Measurements from ENCODE around the gene SEPTIN12. TPM values are rescaled to one million over a fixed set of nuclear protein-coding genes. Genes with fewer than 3 reads are reported as not detected.

SEPTIN12 gene
- total RNA-seq, 6 donors from 2014 or later, result not detected

DNA sequence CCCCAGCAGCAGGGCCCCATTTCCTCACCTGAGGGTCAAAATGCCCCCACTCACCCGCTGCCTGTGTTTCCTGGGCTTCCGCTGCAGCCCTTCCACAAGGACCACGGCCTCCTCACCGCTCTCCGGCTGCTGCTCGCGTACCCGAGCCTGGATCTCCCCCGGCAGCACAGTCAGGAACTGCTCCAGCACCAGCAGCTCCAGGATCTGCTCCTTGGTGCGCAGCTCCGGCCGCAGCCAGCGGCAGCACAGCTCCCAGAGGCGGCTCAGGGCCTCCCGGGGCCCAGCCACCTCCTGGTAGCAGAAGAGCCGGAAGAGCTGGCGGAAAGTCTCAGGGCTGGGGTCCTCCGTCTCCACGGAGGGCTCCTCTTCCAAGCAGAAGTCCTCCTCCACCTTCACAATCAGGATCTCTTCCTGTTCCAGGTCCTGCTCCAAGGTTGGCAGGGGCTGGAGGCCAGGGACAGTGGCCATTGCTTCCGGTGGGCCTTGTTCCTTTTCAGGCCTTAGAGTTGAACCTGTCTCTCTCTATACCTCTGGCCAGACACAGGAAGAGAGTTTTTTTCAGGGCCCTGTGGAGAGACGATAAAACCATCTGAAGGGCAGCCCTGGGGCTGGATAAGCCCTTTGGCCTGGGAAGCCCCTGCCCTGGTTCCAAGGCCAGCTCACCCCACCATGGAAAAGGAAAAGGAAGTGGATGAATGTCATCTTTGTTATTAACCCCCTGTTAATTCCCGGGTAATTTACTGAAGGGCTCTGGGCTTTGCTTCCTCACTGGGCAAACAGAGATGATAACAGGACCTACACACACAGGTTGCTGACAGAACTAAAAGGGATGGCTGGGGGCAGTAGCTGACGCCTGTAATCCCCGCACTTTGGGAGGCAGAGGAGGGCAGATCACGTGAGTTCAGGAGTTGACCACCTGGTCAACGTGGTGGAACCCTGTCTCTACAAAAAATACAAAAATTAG, 22.4 kb downstream of the SEPTIN12 start:
- no peaks in the 10 kb centered on the region for H3K9me3 ChIP-seq
- WGBS, 2 donors, result 72 to 75% methylated on average over 24 to 26 of the region's 26 CpGs
- ATAC-seq (ENCODE audit: low FRiP score in 2 of 2), result no peak
- H3K27me3 ChIP-seq, result no peaks in the 10 kb centered on the region
- H3K36me3 ChIP-seq, result peaks cover 7 to 43% (median 34%) of the 10 kb centered on the region in 4 donors
- peak overlapping the region in 3 of 4 donors; percentile 74 to 91 (median 89) for H3K27ac ChIP-seq
- peak overlapping the region in 3 of 4 donors; percentile 87 to 99 (median 97) for H3K4me3 ChIP-seq
- DNase-seq, result peak in 1 of 2 donors; percentile 79
- peaks cover 26 to 38% (median 32%) of the 10 kb centered on the region in 4 donors for H3K4me1 ChIP-seq
- TF ChIP-seq, protein P1, sequence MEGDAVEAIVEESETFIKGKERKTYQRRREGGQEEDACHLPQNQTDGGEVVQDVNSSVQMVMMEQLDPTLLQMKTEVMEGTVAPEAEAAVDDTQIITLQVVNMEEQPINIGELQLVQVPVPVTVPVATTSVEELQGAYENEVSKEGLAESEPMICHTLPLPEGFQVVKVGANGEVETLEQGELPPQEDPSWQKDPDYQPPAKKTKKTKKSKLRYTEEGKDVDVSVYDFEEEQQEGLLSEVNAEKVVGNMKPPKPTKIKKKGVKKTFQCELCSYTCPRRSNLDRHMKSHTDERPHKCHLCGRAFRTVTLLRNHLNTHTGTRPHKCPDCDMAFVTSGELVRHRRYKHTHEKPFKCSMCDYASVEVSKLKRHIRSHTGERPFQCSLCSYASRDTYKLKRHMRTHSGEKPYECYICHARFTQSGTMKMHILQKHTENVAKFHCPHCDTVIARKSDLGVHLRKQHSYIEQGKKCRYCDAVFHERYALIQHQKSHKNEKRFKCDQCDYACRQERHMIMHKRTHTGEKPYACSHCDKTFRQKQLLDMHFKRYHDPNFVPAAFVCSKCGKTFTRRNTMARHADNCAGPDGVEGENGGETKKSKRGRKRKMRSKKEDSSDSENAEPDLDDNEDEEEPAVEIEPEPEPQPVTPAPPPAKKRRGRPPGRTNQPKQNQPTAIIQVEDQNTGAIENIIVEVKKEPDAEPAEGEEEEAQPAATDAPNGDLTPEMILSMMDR (IDR thresholded peaks at IDR 0.05), result no peak
- TF ChIP-seq POLR2A (IDR thresholded peaks at IDR 0.05) (no peak), POLR2AphosphoS5 (IDR thresholded peaks at IDR 0.05) (no peak), EP300 (IDR thresholded peaks at IDR 0.05) (no peak)

DNA sequence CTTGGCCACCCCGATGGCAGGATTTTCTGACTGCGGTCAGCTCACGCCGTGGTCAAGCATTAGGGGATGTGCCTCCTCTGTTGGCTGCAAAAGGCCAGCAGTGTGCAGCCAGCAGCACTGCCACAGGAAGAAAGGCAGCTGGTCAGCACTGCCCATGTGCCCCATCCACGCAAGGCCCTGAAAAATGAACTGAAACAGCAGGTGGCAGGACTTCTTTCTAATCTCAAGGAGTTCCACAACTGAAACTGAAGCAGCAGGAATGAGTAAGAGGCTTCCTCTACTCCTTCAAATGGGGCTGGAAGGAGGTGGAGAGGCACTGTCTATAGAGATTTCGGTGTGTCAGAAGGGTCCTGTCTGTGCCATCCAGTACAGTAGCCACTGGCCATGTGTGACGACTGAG, 24.4 kb downstream of the SEPTIN12 start:
- peaks cover 18 to 64% (median 52%) of the 10 kb centered on the region in 4 donors for H3K36me3 ChIP-seq
- no peak overlapping the region for H3K27ac ChIP-seq
- no peak overlapping the region for H3K4me3 ChIP-seq
- TF ChIP-seq EP300 (IDR thresholded peaks at IDR 0.05) (no peak), POLR2A (IDR thresholded peaks at IDR 0.05) (no peak), POLR2AphosphoS5 (IDR thresholded peaks at IDR 0.05) (no peak)
- TF ChIP-seq, protein P1 (IDR thresholded peaks at IDR 0.05), result no peak
- no peaks in the 10 kb centered on the region for H3K27me3 ChIP-seq
- 88 to 96% methylated on average over 6 to 7 of the region's 7 CpGs for WGBS, 2 donors
- H3K4me1 ChIP-seq, result peaks cover 23 to 33% (median 27%) of the 10 kb centered on the region in 4 donors
- ATAC-seq (ENCODE audit: low FRiP score in 2 of 2), result no peak
- DNase-seq, result no peak
- H3K9me3 ChIP-seq, result no peaks in the 10 kb centered on the region

DNA sequence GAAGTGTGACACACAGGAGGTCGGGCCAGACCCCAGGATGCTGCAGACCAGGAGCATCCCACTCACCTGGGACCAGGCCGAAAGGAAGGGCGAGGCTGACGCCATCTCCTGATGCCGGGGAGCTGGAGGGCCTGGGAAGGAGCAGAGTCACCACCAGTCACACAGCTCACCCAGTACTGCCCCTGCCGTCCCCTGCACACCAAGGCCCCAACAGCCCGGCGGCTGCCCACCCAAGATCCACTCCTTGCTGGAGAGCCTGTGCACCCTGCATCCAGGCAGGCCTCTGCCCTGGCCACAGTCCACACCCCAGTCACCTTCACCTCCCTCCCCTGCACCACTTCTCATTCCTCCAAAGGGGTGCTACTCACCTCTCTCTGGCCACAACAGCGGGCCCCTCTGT, 25.9 kb downstream of the SEPTIN12 start:
- H3K36me3 ChIP-seq, result peaks cover 18 to 79% (median 64%) of the 10 kb centered on the region in 4 donors
- peaks cover 14 to 19% (median 18%) of the 10 kb centered on the region in 4 donors for H3K4me1 ChIP-seq
- no peak overlapping the region for H3K4me3 ChIP-seq
- H3K9me3 ChIP-seq, result no peaks in the 10 kb centered on the region
- 94 to 97% methylated on average over 4 to 6 of the region's 9 CpGs for WGBS, 2 donors
- DNase-seq (peak in 1 of 2 donors; percentile 70), ATAC-seq (ENCODE audit: low FRiP score in 2 of 2) (no peak)
- no peak for TF ChIP-seq EP300 (IDR thresholded peaks at IDR 0.05)
- TF ChIP-seq, protein P1 (IDR thresholded peaks at IDR 0.05), result no peak
- TF ChIP-seq POLR2AphosphoS5 (IDR thresholded peaks at IDR 0.05), result no peak
- H3K27me3 ChIP-seq, result no peaks in the 10 kb centered on the region
- no peak overlapping the region for H3K27ac ChIP-seq

DNA sequence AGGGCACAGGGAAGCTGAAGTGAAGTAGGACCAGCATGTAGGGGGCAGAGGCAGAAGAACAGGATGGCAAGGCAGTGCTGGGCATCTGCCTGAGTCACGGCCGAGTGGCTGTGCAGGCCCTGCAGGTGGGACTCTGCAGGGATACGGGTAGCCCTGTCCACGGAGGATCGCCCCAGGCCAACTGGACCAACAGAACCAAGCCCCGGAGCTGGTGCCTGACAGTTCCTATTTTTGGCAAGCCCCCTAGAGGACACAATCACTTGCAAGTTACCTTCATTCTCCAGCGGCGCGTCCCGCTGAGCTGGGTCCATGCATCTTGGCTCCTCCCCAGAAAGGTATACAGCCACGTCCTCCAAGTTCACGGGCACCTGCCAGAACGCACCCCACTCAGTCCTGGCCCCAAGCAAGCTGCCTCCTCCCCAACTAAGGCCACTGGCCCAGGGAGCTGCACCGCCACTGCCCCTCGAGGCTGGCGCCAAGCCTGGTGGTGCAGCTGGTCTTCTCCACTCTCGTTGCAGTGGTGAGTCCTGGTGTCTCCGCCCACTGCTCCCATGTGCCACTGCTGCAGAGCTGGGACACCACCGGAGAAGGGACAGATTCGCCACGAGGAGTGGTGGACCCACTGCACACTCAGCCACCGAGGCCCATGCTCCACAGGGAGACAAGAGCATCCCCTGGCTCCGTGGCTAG, 27.8 kb downstream of the SEPTIN12 start:
- Histone ChIP-seq H3K36me3 (peaks cover 18 to 95% (median 75%) of the 10 kb centered on the region in 4 donors), H3K27ac (no peak overlapping the region), H3K9me3 (no peaks in the 10 kb centered on the region), H3K27me3 (no peaks in the 10 kb centered on the region), H3K4me3 (no peak overlapping the region), H3K4me1 (peaks cover 3 to 7% (median 6%) of the 10 kb centered on the region in 4 donors)
- TF ChIP-seq POLR2A (IDR thresholded peaks at IDR 0.05) (no peak), POLR2AphosphoS5 (IDR thresholded peaks at IDR 0.05) (no peak), EP300 (IDR thresholded peaks at IDR 0.05) (no peak)
- TF ChIP-seq, protein P1 (IDR thresholded peaks at IDR 0.05), result no peak
- ATAC-seq (ENCODE audit: low FRiP score in 2 of 2), result no peak
- 98% methylated on average over 7 to 16 of the region's 23 CpGs for WGBS, 2 donors
- peak in 1 of 2 donors; percentile 68 for DNase-seq

Data from upper lobe of left lung (tissue), 6 donors.